GM19324 (cell line): ENCODE measurements around the gene PRR29.
"Not testable (repeated sequence)": the region's sequence is repeated elsewhere in the genome, so short reads cannot be mapped to it uniquely, and the experiment has no call there.

Experiments
- ATAC-seq: cut with Tn5 transposase; IDR thresholded peaks from one replicate; pipeline ENCODE4 v1.9.1; 2021; ENCODE audit warnings: mild to moderate bottlenecking, moderate library complexity; ENCODE audit not compliant: unreplicated experiment, low FRiP score

The PRR29 gene

DNA sequence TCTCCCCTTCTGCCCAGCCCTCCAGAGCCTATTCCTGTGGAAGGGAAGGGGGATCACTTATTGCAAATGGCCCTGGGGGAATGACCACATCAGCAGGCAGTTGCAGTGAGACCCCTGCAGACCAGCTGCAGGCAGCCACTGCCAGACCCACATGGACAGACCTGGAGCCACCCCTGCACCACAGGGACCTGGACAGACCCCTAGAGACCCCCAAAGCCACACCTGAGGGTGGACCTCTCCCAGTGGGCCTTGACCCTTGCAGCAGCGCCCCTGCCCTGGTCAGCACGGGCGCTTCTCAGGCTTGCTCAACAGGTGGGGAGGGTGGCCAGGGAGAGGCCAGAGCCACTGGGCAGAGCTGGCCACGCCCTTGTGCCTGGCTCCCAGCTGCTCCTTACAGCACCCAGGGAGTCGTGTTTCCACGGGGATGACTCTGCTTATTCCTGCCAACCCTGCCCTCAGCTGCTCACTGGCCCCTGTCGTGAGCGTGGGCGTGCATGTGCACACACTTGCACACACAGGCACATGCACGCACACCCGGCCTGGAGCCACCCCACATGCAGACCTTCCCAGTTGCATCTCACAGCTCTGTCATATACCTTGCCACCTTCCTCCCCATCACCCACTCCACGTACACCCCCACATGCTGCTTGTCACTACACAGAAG lies 24.1 kb upstream of the PRR29 start:
- no peak for ATAC-seq

DNA sequence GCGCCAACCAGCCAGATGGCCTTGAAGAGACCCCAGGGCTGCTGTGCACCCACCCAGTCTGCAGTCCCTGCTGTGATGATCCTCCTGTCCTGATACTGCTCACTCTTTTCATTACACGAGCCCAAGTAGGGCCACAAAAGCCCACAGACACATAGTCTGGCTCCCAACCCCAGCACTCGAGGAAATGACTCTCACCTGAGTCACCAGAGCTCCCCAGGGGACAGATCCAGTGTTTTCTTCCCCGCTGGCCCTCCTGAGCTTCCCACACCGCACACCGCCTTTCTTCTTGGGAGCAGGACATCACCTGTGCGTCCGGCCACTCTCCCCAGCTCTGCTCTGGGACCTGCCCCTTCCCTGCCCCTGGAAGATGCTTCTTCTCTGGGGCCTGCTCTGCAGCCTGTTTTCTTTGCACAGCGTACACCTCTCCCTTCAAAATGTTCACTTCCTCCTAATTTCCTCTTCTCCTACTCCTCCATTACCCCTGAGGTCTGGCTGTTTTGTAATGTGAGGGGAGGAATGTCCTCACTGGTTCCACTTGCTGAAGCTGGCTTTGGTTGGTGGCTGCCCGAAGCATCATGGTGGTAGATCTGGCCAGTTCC lies 23.5 kb upstream of the PRR29 start:
- no peak for ATAC-seq

GRCh38 chr17:63975541-63976092 lies 22.5 kb upstream of the PRR29 start:
- ATAC-seq: no peak

GRCh38 chr17:63976702-63977101 lies 21.4 kb upstream of the PRR29 start:
- no peak for ATAC-seq

GRCh38 chr17:63978272-63979200 lies 19.6 kb upstream of the PRR29 start:
- no peak for ATAC-seq

GRCh38 chr17:63982641-63983040 lies 15.5 kb upstream of the PRR29 start:
- ATAC-seq: not testable (repeated sequence)

DNA sequence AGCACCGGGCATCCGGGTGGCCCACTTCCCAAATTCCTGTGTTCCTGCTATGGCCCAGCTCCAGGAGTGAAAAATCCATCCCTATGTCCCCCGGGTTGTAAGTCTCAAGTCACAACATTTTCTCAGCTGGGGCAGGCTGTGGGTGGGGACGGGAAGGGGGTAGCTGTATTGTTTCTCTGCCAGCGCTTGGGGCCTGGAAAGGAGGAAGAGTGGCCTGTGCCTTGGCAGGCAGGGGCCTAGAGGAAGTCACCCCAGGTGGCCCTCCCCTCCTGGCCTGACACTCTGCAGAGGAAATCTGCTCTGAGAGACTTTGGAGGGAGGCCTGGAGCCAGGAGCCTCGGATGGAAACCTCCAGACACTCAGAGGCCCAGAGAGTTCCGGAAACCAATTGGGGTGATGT lies 14.8 kb upstream of the PRR29 start:
- no peak for ATAC-seq

DNA sequence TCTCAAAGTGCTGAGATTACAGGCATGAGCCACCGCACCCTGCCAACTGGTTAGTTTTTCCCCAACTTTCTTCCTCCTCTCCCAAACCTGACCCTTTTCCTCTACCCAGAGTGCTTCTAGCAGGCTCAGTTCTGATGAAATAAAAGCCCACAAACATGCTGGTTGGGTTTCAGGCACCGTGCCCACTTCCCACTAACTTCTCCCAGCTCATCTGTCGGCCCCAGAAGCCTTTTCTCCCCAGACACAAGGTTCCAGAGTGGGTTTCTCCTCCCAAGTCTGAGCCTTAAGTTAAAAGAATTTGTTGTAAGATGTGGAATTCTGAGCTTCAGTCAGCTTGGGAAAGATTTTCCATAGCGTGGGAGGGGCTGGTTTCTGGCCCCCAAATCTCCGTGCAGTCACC lies 13.9 kb upstream of the PRR29 start:
- ATAC-seq: no peak

GRCh38 chr17:63984651-63985386 lies 13.3 kb upstream of the PRR29 start:
- ATAC-seq: no peak

DNA sequence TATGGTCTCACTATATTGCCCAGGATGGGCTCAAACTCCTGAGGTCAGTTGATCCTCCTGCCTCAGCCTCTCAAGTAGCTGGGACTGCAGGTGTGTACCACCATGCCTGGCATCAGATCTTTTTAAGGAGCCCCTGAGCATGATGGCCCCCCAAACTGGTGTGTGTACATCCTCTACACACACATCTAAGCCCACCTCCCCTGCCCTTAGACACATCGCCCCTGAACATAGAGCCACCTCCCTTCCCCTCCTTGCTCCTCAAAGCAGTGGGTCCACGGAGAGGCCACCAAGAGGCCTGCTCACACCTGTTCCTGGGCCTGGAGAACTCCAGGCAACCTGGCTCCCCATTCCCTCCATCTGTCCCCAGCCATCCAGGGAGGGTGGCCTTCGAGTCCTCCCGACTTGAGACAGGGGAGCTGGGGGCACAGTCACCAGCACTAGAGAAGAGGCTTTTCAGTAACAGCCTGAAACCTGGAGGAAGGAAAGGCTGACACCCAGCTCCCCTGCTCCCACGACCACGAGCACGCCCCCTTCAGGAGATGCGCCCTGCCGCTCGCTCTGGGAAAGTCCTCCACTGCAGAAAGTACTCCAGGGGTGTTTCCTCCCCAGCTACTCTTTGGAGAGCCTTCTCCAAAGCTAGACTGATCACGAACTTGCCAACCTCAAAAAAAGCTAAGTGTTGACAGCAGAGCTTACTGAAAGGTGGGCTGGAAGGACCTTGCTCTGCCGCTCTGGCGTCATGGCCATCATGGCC lies 12.6 kb upstream of the PRR29 start:
- no peak for ATAC-seq

GRCh38 chr17:63986821-63987220 lies 11.3 kb upstream of the PRR29 start:
- no peak for ATAC-seq

GRCh38 chr17:63987221-63988126 lies 10.7 kb upstream of the PRR29 start:
- no peak for ATAC-seq

DNA sequence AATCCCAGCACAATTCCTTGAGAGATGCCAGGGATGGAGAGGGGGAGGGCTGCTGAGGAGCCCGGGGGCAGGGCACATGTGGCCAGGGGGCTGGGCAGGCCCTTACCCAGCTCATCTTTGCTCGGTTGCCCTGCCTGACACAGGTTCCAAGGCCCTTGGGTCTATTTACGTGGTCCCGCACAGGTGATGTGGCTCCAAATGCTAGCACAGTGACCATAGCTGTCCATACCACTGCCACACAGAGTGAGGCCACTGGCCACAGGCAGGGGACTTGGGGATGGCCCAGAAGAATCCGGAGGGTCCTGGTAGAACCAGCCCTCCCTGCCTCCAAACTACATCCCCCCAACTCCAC lies 10.0 kb upstream of the PRR29 start:
- ATAC-seq: no peak

DNA sequence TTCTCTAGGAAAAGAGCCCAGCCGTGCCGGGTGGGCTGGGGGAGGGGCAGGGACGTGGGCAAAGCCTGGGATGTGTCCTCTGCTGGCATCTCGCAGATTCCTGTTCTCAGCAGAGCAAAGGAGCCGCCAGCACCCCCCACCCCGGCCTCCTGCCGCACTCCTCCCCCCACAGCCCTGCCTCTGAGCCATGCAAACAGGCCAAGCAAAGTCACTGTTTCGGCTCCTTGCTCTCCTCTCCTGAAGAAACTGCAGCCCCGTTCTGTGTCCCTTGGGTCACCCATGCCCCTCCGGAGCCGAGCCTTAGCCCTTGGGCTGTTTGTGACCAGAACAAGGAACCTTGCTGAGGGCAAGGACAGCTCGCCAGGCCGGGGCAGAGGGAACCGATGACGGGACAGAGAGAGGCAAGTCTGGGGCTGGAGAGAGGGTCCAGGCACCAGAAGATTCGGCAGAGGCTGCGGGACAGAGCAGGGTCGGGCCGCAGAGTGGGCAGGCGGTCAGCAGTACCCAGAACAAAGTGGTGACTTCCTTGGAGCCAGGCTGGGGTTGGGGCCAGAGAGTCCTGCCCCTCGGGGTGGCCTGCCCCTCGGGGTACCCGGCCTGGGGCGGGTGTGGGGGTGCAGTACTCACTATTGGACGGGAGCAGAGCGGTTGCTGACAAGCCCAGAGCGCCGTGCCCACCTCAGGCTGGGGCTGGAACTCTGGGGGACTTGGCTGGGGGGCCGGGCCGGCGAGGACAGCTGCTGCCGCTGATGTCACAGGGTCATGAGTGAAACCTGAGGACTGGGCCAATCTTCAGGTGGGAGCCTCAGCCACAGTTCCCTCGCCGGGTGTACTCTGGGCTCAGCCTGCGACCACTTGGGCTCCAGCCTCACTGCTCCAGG lies 9.2 kb upstream of the PRR29 start:
- no peak for ATAC-seq

DNA sequence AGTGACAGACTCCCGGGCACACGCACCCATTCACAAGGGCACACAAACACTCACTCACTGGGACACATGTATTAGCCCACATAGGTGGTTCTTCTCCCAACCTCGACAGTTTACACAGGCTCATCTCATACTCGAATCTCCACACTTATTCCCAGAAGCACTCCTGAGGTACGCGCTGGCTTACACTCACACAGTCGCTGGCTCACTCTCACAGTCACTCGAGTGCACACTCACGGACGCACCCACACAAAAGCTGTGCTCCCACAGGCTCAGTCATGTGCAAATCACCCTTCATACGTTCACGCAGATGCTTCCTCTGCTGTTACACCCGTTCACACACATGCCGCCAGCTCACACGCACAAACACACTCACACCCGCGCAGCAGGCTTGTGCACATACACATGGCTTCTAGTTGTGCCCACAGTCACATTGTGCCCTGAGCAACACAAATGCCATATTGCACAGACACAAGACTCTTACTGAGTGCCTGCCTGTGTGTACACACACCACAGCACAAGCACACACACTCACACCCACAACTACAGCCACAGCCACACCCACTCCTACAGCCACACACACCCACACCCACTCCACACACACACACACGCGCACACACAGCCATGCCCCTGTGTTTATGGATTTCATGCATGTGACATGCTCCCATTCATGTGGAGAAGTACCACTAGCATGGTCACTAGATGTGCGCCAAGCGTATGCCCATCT lies 8.4 kb upstream of the PRR29 start:
- no peak for ATAC-seq

DNA sequence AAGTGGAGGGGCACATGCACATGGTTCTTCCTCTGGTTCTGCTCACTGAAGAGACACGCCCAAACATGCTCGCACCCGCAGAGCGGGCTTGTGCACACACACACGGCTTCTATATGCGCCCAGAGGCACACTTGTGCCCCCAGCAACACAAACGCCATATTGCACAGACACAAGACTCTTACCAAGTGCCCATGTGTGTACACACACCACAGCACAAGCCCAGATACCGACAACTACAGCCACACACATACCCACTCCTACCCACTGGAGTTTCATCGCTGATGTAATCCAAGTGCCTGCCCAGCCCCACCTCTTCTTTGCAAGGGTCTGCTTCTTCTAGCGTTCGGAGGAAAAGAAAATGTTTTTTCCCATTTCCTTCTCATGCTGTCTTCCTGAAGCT lies 6.5 kb upstream of the PRR29 start:
- no peak for ATAC-seq

GRCh38 chr17:63993368-63993985 lies 4.7 kb upstream of the PRR29 start:
- no peak for ATAC-seq
